ENCODE measurements around the gene SLC25A25. TPM values are rescaled to one million over a fixed set of nuclear protein-coding genes. Genes with fewer than 3 reads are reported as not detected.

SLC25A25 gene
- total RNA-seq, 1 donor, result 47.5 TPM

DNA sequence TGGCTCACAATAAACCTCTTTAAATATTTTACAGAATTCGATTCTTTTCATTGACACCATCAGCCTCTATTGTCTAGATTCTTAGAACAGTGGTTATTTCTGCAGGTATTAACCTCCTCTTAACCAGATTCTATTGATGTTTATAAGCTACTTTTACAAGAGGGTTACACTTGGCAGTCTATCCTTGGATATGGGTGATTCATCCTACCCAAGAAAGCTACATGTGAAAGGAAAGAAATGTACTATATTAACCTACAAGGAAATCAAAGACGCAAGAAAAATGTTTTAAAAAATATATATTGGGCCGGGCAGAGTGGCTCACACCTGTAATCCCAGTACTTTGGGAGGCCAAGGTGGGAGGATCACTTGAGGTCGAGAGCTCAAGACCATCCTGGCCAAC, 16.7 kb downstream of the SLC25A25 start:
- DNase-seq (ENCODE audit: low read depth), result no peak
- TF ChIP-seq, protein P1, sequence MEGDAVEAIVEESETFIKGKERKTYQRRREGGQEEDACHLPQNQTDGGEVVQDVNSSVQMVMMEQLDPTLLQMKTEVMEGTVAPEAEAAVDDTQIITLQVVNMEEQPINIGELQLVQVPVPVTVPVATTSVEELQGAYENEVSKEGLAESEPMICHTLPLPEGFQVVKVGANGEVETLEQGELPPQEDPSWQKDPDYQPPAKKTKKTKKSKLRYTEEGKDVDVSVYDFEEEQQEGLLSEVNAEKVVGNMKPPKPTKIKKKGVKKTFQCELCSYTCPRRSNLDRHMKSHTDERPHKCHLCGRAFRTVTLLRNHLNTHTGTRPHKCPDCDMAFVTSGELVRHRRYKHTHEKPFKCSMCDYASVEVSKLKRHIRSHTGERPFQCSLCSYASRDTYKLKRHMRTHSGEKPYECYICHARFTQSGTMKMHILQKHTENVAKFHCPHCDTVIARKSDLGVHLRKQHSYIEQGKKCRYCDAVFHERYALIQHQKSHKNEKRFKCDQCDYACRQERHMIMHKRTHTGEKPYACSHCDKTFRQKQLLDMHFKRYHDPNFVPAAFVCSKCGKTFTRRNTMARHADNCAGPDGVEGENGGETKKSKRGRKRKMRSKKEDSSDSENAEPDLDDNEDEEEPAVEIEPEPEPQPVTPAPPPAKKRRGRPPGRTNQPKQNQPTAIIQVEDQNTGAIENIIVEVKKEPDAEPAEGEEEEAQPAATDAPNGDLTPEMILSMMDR (IDR thresholded peaks at IDR 0.05; ENCODE audit: insufficient read depth, low read depth, low read length), result no peak
- H3K4me3 ChIP-seq (ENCODE audit: low read depth, low read length), result no peak overlapping the region

DNA sequence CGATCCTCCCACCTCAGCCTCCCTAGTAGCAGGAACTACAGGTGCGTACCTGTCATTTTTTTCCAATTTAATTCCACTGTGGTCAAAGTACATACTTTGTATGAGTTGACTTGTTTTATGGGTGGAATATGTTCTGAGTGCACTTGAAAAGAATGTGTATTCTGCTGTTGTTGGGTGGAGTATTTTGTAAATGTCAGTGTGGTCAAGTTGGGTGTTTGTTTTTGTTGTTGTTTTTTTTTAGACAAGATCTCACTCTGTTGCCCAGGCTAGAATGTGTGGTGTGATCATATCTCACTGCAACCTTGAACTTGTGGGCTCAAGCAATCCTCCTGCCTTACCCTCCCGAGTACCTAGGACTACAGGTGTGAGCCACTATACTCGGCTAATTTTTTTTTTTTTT, 17.9 kb downstream of the SLC25A25 start:
- H3K4me3 ChIP-seq (ENCODE audit: low read depth, low read length), result no peak overlapping the region
- no peak for DNase-seq (ENCODE audit: low read depth)
- TF ChIP-seq, protein P1 (IDR thresholded peaks at IDR 0.05; ENCODE audit: insufficient read depth, low read depth, low read length), result no peak

DNA sequence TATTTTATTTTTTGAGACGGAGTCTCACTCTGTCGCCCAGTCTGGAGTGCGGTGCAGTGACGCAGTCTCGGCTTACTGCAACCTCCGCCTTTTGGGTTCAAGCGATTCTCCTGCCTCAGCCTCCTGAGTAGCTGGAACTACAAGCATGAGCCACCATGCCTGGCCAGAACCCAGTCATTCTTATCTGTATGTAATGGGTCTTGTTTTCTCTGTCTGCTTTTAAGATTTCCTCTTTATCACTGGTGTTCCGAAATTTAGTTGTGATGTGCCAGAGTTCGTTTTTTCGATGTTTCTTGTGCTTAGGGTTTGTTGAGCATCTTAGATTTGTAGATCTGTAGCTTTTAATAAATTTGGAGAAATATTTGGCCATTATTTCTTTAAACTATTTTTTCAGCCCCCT, 19.2 kb downstream of the SLC25A25 start:
- no peak for DNase-seq (ENCODE audit: low read depth)
- H3K4me3 ChIP-seq (ENCODE audit: low read depth, low read length), result no peak overlapping the region
- TF ChIP-seq, protein P1 (IDR thresholded peaks at IDR 0.05; ENCODE audit: insufficient read depth, low read depth, low read length), result no peak

DNA sequence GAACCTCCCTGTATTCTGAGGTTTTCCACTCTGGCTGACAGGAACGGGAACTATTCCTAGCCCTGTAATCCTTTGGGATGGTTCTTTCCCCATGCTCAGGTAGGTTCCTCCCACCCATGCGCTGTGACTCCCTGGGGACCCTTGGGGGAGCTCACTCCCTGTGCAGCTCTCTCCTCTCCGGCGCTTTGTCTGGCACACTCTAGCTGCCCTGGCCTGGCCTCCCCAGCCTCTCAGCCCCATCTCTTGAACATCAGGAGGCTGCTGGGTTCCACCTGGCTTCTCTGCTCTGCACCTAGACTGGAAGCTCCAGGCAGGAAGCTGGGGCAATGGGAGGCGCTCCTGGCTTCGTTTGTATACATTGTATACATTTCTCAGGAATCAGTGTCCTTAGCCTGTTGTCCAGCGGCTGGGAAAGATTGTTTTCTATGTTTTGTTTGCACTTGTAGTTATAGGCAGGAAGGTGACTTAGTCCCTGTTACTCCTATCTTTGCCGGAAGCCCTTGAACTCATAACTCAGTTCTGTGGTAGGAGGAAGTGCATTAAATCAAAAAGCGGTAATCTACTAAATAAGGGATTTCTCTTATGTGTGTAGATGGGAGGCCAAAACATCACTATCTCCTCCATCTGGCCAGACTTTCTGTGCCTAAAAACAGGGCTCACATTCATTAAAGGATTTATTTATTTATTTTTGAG, 20.4 kb downstream of the SLC25A25 start:
- H3K4me3 ChIP-seq (ENCODE audit: low read depth, low read length), result no peak overlapping the region
- no peak for DNase-seq (ENCODE audit: low read depth)
- TF ChIP-seq, protein P1 (IDR thresholded peaks at IDR 0.05; ENCODE audit: insufficient read depth, low read depth, low read length), result no peak

DNA sequence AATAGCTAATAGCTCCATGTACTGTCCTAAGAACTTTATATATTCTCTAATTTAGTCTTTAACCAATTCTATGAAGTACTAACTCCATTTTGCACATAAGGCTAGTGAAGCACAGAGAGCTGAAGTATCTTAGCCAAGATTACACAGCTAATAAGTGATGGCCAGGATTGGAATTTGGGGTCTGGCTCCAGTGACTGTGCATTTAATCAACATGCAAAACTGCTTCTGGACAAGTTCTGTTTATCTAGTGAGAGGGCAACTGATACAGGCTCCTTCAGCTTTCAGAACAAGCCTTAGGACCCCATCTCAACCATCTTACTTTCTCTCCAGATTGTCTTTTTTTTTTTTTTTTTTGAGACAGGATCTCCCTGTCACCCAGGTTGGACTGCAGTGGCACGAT, 21.3 kb downstream of the SLC25A25 start:
- TF ChIP-seq, protein P1 (IDR thresholded peaks at IDR 0.05; ENCODE audit: insufficient read depth, low read depth, low read length), result no peak
- DNase-seq (ENCODE audit: low read depth), result no peak
- no peak overlapping the region for H3K4me3 ChIP-seq (ENCODE audit: low read depth, low read length)

DNA sequence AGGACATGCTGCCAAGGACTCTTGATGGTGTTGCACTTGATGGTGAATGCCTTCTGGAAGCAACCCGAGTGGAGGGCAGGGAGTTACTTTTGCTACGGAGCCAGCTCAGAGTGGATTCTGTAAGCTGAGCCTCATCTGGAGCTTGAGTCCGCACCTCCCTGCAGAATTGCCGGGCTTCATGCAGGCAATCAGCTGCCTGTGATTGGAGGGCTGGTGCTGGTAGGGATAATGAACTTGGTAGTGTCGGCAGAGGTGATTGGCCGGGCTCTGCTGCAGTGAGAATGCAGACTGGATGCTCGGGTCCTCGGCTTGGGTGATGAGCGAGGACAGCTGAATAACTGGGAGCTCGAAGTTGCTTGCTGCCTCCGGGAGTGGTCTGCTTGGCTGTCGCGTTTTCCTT, 23.1 kb downstream of the SLC25A25 start:
- TF ChIP-seq, protein P1 (IDR thresholded peaks at IDR 0.05; ENCODE audit: insufficient read depth, low read depth, low read length), result no peak

DNA sequence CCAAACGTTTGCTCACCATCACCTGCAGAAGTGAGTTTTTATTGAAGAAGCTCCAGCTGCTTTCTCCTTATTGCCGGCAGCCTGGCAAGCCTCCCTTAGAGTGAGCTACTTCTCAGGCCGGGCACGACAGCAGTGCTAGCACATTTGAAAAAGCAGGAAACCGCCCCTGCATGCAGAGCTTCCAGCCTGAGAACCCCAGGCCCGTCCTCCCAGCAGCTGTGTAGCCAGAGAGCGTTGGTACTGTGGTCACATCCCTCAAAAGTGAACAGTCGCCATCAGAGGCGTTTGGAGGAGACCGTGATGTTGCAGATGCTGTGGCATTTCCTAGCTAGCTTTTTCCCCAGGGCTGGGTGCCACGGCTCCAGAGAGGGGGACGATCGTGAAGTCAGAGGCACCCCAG, 23.5 kb downstream of the SLC25A25 start:
- TF ChIP-seq, protein P1 (IDR thresholded peaks at IDR 0.05; ENCODE audit: insufficient read depth, low read depth, low read length), result no peak
- H3K4me3 ChIP-seq (ENCODE audit: low read depth, low read length), result peak overlapping the region; percentile 37
- no peak for DNase-seq (ENCODE audit: low read depth)

More for the DNA sequence above, 23.1 kb downstream of the SLC25A25 start:
- H3K4me3 ChIP-seq (ENCODE audit: low read depth, low read length), result peak overlapping the region; percentile 37
- peak; percentile 91 for DNase-seq (ENCODE audit: low read depth)
